ENCODE data around the gene LDB2. TPM values are rescaled to one million over a fixed set of nuclear protein-coding genes. Genes with fewer than 3 reads are reported as not detected.
A peak's percentile ranks its signal among the peaks of the same experiment; 100 is the strongest.
"Not testable (repeated sequence)": the region's sequence is repeated elsewhere in the genome, so short reads cannot be mapped to it uniquely, and the experiment has no call there.

LDB2 gene
- total RNA-seq, 1 experiment from 2014 or later = not detected

DNA sequence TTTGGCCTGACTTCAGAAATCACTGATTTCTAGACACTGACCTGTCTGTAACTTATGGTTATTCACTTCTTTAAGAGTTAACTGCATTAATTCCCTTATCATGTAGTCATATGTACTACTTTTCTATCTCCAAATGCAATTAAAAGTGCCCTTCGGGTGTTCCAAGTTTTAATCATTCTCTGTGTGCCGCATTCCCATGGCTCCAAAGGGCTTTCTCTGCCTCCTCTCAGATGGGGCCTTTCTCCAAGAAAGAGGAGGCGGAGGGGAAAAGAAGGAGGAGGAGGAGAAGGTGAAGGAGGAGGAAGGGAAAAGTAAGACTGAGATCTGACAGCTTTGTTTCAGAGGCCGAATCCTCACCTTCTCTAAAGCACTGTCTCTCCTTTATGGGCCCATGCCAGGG is 325.8 kb downstream of the LDB2 start:
- no peaks in the 10 kb centered on the region for H3K36me3 ChIP-seq (ENCODE audit: low read depth, low read length)
- CTCF ChIA-PET = no interaction called here

DNA sequence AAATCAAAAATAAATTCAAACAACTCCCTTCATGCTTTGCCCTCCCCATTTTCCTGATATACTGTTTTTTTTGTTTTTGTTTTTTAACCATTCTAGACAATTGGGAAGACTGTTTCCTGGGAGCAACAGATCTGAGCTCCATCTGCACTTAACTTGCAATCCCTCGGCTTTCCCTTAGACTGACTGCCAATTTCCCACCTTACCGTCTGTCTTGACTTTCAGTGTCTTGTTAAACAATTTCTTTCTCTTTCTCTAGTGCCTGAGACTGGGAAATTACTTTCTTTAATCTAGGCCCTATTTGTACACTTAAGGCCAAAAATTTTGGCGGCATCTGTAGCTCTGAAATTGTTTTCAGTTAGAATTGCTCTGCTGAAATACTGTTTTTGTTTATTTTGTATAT is 326.3 kb downstream of the LDB2 start:
- no peak overlapping the region for H3K4me2 ChIP-seq (ENCODE audit: low read length)
- no peak overlapping the region for H3K4me3 ChIP-seq (ENCODE audit: low read length)
- no peaks in the 10 kb centered on the region for H3K27me3 ChIP-seq (ENCODE audit: low read length)
- H3F3A ChIP-seq (ENCODE audit: low read length, unreplicated experiment) = no peaks in the 10 kb centered on the region
- no peaks in the 10 kb centered on the region for H3K36me3 ChIP-seq (ENCODE audit: low read depth, low read length)
- no peaks in the 10 kb centered on the region for H4K20me1 ChIP-seq (ENCODE audit: low read length)
- no TSS peak for BruUV-seq (replicated peaks)
- ATAC-seq (no peak), DNase-seq (no peak)
- ChIA-PET CTCF (no interaction called here), POLR2A (ENCODE audit: unreplicated experiment) (no interaction called here)
- peaks cover 22% of the 10 kb centered on the region for H3K4me1 ChIP-seq (ENCODE audit: insufficient read depth, low read length)
- TF ChIP-seq EZH2phosphoT487 (IDR thresholded peaks at IDR 0.05; ENCODE audit: borderline replicate concordance, low read length) (no peak), EZH2 (IDR thresholded peaks at IDR 0.05; ENCODE audit: low read length, unreplicated experiment) (no peak)
- TF ChIP-seq, protein P1, sequence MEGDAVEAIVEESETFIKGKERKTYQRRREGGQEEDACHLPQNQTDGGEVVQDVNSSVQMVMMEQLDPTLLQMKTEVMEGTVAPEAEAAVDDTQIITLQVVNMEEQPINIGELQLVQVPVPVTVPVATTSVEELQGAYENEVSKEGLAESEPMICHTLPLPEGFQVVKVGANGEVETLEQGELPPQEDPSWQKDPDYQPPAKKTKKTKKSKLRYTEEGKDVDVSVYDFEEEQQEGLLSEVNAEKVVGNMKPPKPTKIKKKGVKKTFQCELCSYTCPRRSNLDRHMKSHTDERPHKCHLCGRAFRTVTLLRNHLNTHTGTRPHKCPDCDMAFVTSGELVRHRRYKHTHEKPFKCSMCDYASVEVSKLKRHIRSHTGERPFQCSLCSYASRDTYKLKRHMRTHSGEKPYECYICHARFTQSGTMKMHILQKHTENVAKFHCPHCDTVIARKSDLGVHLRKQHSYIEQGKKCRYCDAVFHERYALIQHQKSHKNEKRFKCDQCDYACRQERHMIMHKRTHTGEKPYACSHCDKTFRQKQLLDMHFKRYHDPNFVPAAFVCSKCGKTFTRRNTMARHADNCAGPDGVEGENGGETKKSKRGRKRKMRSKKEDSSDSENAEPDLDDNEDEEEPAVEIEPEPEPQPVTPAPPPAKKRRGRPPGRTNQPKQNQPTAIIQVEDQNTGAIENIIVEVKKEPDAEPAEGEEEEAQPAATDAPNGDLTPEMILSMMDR (conservative IDR thresholded peaks at IDR 0.05; ENCODE audit: low read depth, low read length) = no peak
- intact Hi-C loops (cut with micrococcal nuclease) = no loop called here
- H3K9ac ChIP-seq (ENCODE audit: low read length) = no peak overlapping the region
- no peak overlapping the region for H3K27ac ChIP-seq (ENCODE audit: low read length)
- no peaks in the 10 kb centered on the region for H3K79me2 ChIP-seq (ENCODE audit: low read length)
- H2AFZ ChIP-seq (ENCODE audit: low read length) = no peak overlapping the region
- H3K9me3 ChIP-seq (ENCODE audit: low read length) = no peaks in the 10 kb centered on the region
- H3K9me2 ChIP-seq (replicated peaks; ENCODE audit: low read length) = no peaks in the 10 kb centered on the region

More for the DNA sequence above, 325.8 kb downstream of the LDB2 start:
- H2AFZ ChIP-seq (ENCODE audit: low read length) = no peak overlapping the region
- H3K9ac ChIP-seq (ENCODE audit: low read length) = no peak overlapping the region
- H3K4me1 ChIP-seq (ENCODE audit: insufficient read depth, low read length) = peaks cover 22% of the 10 kb centered on the region
- no peaks in the 10 kb centered on the region for H4K20me1 ChIP-seq (ENCODE audit: low read length)
- no peaks in the 10 kb centered on the region for H3K9me2 ChIP-seq (replicated peaks; ENCODE audit: low read length)
- H3K4me3 ChIP-seq (ENCODE audit: low read length) = no peak overlapping the region
- H3F3A ChIP-seq (ENCODE audit: low read length, unreplicated experiment) = no peaks in the 10 kb centered on the region
- no peak for TF ChIP-seq EZH2phosphoT487 (IDR thresholded peaks at IDR 0.05; ENCODE audit: borderline replicate concordance, low read length)
- no peak for TF ChIP-seq EZH2 (IDR thresholded peaks at IDR 0.05; ENCODE audit: low read length, unreplicated experiment)
- TF ChIP-seq, protein P1 (conservative IDR thresholded peaks at IDR 0.05; ENCODE audit: low read depth, low read length) = no peak
- no peaks in the 10 kb centered on the region for H3K27me3 ChIP-seq (ENCODE audit: low read length)
- BruUV-seq (replicated peaks) = no TSS peak
- intact Hi-C loops (cut with micrococcal nuclease) = no loop called here
- H3K4me2 ChIP-seq (ENCODE audit: low read length) = peak overlapping the region; percentile 46; the same call in 1 of the 2 replicates
- POLR2A ChIA-PET (ENCODE audit: unreplicated experiment) = no interaction called here
- ATAC-seq (no peak), DNase-seq (no peak)
- no peaks in the 10 kb centered on the region for H3K9me3 ChIP-seq (ENCODE audit: low read length)
- H3K79me2 ChIP-seq (ENCODE audit: low read length) = no peaks in the 10 kb centered on the region
- peak overlapping the region; percentile 83 for H3K27ac ChIP-seq (ENCODE audit: low read length)

DNA sequence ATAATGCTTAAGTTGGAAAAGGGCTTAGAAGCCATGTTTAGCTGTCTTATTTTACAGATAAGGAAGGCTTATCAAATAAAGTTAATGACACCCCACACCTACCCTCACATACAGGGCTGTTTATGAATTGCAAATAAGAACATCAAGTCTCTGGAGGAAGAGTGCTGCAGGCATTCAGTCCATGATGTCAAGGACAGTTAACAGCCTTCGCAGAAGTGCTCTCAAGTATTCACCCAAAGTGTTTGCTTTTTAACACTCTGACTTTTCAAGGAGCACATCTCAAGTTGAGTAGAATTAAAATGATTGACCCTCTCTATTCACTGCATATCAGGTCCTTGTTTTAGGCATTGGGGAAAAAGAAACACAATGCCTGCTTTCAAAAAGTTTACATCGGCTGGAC is 328.7 kb downstream of the LDB2 start:
- H3K4me3 ChIP-seq (ENCODE audit: low read length) = no peak overlapping the region
- H3K36me3 ChIP-seq (ENCODE audit: low read depth, low read length) = no peaks in the 10 kb centered on the region
- BruUV-seq (replicated peaks) = no TSS peak
- H3K79me2 ChIP-seq (ENCODE audit: low read length) = no peaks in the 10 kb centered on the region
- no peaks in the 10 kb centered on the region for H3K9me3 ChIP-seq (ENCODE audit: low read length)
- no peaks in the 10 kb centered on the region for H3K27me3 ChIP-seq (ENCODE audit: low read length)
- ChIA-PET POLR2A (ENCODE audit: unreplicated experiment) (no interaction called here), CTCF (no interaction called here)
- H2AFZ ChIP-seq (ENCODE audit: low read length) = no peak overlapping the region
- H3K9me2 ChIP-seq (replicated peaks; ENCODE audit: low read length) = no peaks in the 10 kb centered on the region
- ATAC-seq = no peak
- no peak for DNase-seq
- intact Hi-C loops (cut with micrococcal nuclease) = no loop called here
- H4K20me1 ChIP-seq (ENCODE audit: low read length) = no peaks in the 10 kb centered on the region
- TF ChIP-seq, protein P1 (conservative IDR thresholded peaks at IDR 0.05; ENCODE audit: low read depth, low read length) = no peak
- TF ChIP-seq EZH2 (IDR thresholded peaks at IDR 0.05; ENCODE audit: low read length, unreplicated experiment) (no peak), EZH2phosphoT487 (IDR thresholded peaks at IDR 0.05; ENCODE audit: borderline replicate concordance, low read length) (no peak)
- H3F3A ChIP-seq (ENCODE audit: low read length, unreplicated experiment) = no peaks in the 10 kb centered on the region
- no peak overlapping the region for H3K9ac ChIP-seq (ENCODE audit: low read length)
- no peak overlapping the region for H3K27ac ChIP-seq (ENCODE audit: low read length)
- H3K4me2 ChIP-seq (ENCODE audit: low read length) = no peak overlapping the region
- peaks cover 22% of the 10 kb centered on the region for H3K4me1 ChIP-seq (ENCODE audit: insufficient read depth, low read length)

DNA sequence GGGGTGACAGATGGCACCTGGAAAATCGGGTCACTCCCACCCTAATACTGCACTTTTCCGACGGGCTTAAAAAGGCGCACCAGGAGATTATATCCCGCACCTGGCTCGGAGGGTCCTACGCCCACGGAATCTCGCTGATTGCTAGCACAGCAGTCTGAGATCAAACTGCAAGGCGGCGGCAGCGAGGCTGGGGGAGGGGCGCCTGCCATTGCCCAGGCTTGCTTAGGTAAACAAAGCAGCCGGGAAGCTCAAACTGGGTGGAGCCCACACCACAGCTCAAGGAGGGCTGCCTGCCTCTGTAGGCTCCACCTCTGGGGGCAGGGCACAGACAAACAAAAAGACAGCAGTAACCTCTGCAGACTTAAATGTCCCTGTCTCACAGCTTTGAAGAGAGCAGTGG is 341.1 kb downstream of the LDB2 start:
- POLR2A ChIA-PET (ENCODE audit: unreplicated experiment); DNase-seq; ATAC-seq; H4K20me1 ChIP-seq (ENCODE audit: low read length); intact Hi-C loops (cut with micrococcal nuclease); H3K9ac ChIP-seq (ENCODE audit: low read length); CTCF ChIA-PET; H3K9me2 ChIP-seq (replicated peaks; ENCODE audit: low read length); H3K27ac ChIP-seq (ENCODE audit: low read length); H3K9me3 ChIP-seq (ENCODE audit: low read length); H3F3A ChIP-seq (ENCODE audit: low read length, unreplicated experiment); H3K27me3 ChIP-seq (ENCODE audit: low read length); H3K79me2 ChIP-seq (ENCODE audit: low read length); H3K4me2 ChIP-seq (ENCODE audit: low read length); H2AFZ ChIP-seq (ENCODE audit: low read length); H3K36me3 ChIP-seq (ENCODE audit: low read depth, low read length); H3K4me1 ChIP-seq (ENCODE audit: insufficient read depth, low read length); H3K4me3 ChIP-seq (ENCODE audit: low read length); BruUV-seq (replicated peaks): not testable (repeated sequence)

Measured in PC-3 (cell line).